Skeletal muscle satellite cell (primary cell): Measurements from ENCODE around the gene SZT2. TPM values are rescaled to one million over a fixed set of nuclear protein-coding genes. Genes with fewer than 3 reads are reported as not detected.
"Not testable (repeated sequence)": the region's sequence is repeated elsewhere in the genome, so short reads cannot be mapped to it uniquely, and the experiment has no call there.

Source experiments
- H3K27me3 ChIP-seq: 2 replicates; pipeline ENCODE4 v1.7.0; 2013; ENCODE audit warnings: low read length; ENCODE audit not compliant: control insufficient read depth, insufficient read depth
- H3K36me3 ChIP-seq: 2 replicates; pipeline ENCODE4 v1.7.0; 2013; ENCODE audit warnings: mild to moderate bottlenecking, control low read depth, low read length; ENCODE audit not compliant: insufficient read depth
- H3K4me1 ChIP-seq: 2 replicates; pipeline ENCODE4 v1.7.0; 2013; ENCODE audit warnings: low read length; ENCODE audit not compliant: control insufficient read depth, insufficient read depth
- H3K4me2 ChIP-seq: 2 replicates; pipeline ENCODE4 v1.7.0; 2013; ENCODE audit warnings: mild to moderate bottlenecking, low read length
- H3K4me3 ChIP-seq: 2 replicates; pipeline ENCODE4 v1.7.0; 2013; ENCODE audit warnings: low read length
- H3K9ac ChIP-seq: 2 replicates; pipeline ENCODE4 v1.7.0; 2013; ENCODE audit warnings: mild to moderate bottlenecking, low read depth, low read length, moderate library complexity
- H3K9me3 ChIP-seq: replicated peaks from 2 replicates; pipeline ENCODE4 v1.7.0; 2013; ENCODE audit warnings: mild to moderate bottlenecking, control low read depth, low read length
- small RNA-seq: library from RNA; depleted of rRNA; stranded (forward); fragments of <200 nt; gene quantifications from one replicate; pipeline ENCODE3, GENCODE V24; 2012

Gene SZT2

GRCh38 chr1:43499898-43500297 lies 110.2 kb downstream of the SZT2 start:
- no peak overlapping the region for H3K9ac ChIP-seq

DNA sequence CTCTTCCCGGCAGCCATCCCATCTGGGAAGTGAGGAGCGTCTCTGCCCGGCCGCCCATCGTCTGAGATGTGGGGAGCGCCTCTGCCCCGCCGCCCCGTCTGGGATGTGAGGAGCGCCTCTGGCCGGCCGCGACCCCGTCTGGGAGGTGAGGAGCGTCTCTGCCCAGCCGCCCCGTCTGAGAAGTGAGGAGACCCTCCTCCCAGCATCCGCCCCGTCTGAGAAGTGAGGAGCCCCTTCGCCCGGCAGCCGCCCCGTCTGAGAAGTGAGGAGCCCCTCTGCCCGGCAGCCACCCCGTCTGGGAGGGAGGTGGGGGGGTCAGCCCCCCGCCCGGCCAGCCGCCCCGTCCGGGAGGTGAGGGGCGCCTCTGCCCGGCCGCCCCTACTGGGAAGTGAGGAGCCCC lies 112.1 kb downstream of the SZT2 start:
- not testable (repeated sequence) for H3K4me3 ChIP-seq, H3K27me3 ChIP-seq, H3K9ac ChIP-seq, H3K9me3 ChIP-seq, H3K4me1 ChIP-seq, H3K4me2 ChIP-seq, H3K36me3 ChIP-seq

More at GRCh38 chr1:43499898-43500297, 110.2 kb downstream of the SZT2 start:
- H3K4me1 ChIP-seq: no peaks in the 10 kb centered on the region
- no peaks in the 10 kb centered on the region for H3K9me3 ChIP-seq
- peaks cover 2% of the 10 kb centered on the region for H3K27me3 ChIP-seq
- H3K36me3 ChIP-seq: no peaks in the 10 kb centered on the region
- H3K4me3 ChIP-seq: no peak overlapping the region
- H3K4me2 ChIP-seq: no peak overlapping the region

- Histone ChIP-seq H3K4me3 (no peak overlapping the region), H3K9ac (no peak overlapping the region), H3K9me3 (no peaks in the 10 kb centered on the region), H3K4me1 (no peaks in the 10 kb centered on the region), H3K4me2 (no peak overlapping the region), H3K27me3 (peaks cover 2% of the 10 kb centered on the region), H3K36me3 (no peaks in the 10 kb centered on the region)
Measured at GRCh38 chr1:43503534-43503933, 113.8 kb downstream of the SZT2 start.

Small RNAs within 50 kb of the gene (small RNA-seq; reads per million reads assigned to genes)
- not detected for gene MIR6735
